IMR-90 (cell line): ENCODE results near the gene SH3D21. TPM values are rescaled to one million over a fixed set of nuclear protein-coding genes. Genes with fewer than 3 reads are reported as not detected.

Source experiments
- ATAC-seq: fragments of 200-7000 bp; cut with Tn5 transposase; 2 replicates; pipeline ENCODE4 v1.9.1; 2020; ENCODE audit warnings: low read depth, mild to moderate bottlenecking, moderate library complexity
- BruUV-seq: library from RNA; stranded (reverse); fragments of 400-500 nt; replicated peaks from 2 replicates; lab custom pipeline; 2021; lab: Mats Ljungman, UMichigan
- CTCF ChIA-PET: fragments of 300-600 bp; formaldehyde crosslinking; extraction: SDS; loops from one replicate; lab custom pipeline; 2021; ENCODE audit warnings: antibody characterized with exemption; lab: Yijun Ruan, JAX
- POLR2A ChIA-PET: fragments of 300-600 bp; sonication (Branson Sonifier 250); formaldehyde crosslinking; loops from one replicate; lab custom pipeline; 2022; ENCODE audit warnings: antibody characterized with exemption; ENCODE audit not compliant: unreplicated experiment; lab: Charles Lee
- DNase-seq: peaks from one replicate; pipeline ENCODE4 v3.0.0; 2013
- H2AFZ ChIP-seq: replicated peaks from 2 replicates; pipeline ENCODE3; 2013; ENCODE audit warnings: low read length, mild to moderate bottlenecking; ENCODE audit not compliant: poor library complexity
- H2AK5ac ChIP-seq: 2 replicates; pipeline ENCODE4 v1.6.1; 2013; ENCODE audit warnings: low read depth, low read length, inconsistent platforms
- H2AK9ac ChIP-seq: replicated peaks from 2 replicates; pipeline ENCODE3; 2013; ENCODE audit warnings: mild to moderate bottlenecking, low read depth, low read length, moderate library complexity; ENCODE audit not compliant: poor library complexity
- H2BK120ac ChIP-seq: 2 replicates; pipeline ENCODE4 v1.6.1; 2013; ENCODE audit warnings: low read depth, low read length, inconsistent platforms
- H2BK15ac ChIP-seq: 3 replicates; pipeline ENCODE4 v1.6.1; 2013; ENCODE audit warnings: low read depth, low read length, inconsistent platforms
- H2BK20ac ChIP-seq: 2 replicates; pipeline ENCODE4 v1.6.1; 2013; ENCODE audit warnings: low read depth, mild to moderate bottlenecking, inconsistent platforms, low read length, moderate library complexity
- H2BK5ac ChIP-seq: 2 replicates; pipeline ENCODE4 v1.6.1; 2013; ENCODE audit warnings: mild to moderate bottlenecking, low read depth, low read length, inconsistent platforms; ENCODE audit not compliant: poor library complexity, severe bottlenecking
- H3K14ac ChIP-seq: replicated peaks from 2 replicates; pipeline ENCODE4 v1.6.1; 2013; ENCODE audit warnings: low read depth, low read length, inconsistent platforms
- H3K18ac ChIP-seq: 2 replicates; pipeline ENCODE4 v1.6.1; 2013; ENCODE audit warnings: low read depth, low read length, control low read depth
- H3K23ac ChIP-seq: 2 replicates; pipeline ENCODE4 v1.6.1; 2013; ENCODE audit warnings: low read depth, low read length, inconsistent platforms
- H3K27ac ChIP-seq: 2 replicates; pipeline ENCODE4 v1.5.1; 2013; ENCODE audit warnings: mild to moderate bottlenecking, control low read depth, low read length; ENCODE audit not compliant: insufficient read depth
- H3K27me3 ChIP-seq: 2 replicates; pipeline ENCODE4 v1.6.1; 2013; ENCODE audit warnings: low read length; ENCODE audit not compliant: control insufficient read depth, insufficient read depth
- H3K36me3 ChIP-seq: 2 replicates; pipeline ENCODE4 v1.6.1; 2013; ENCODE audit warnings: low read length, mixed read lengths; ENCODE audit not compliant: control insufficient read depth, insufficient read depth
- H3K4ac ChIP-seq: 2 replicates; pipeline ENCODE4 v1.6.1; 2013; ENCODE audit warnings: low read depth, low read length, inconsistent platforms
- H3K4me1 ChIP-seq: 2 replicates; pipeline ENCODE4 v1.6.1; 2013; ENCODE audit warnings: low read length, mixed read lengths; ENCODE audit not compliant: control insufficient read depth, insufficient read depth
- H3K4me2 ChIP-seq: 2 replicates; pipeline ENCODE4 v1.6.1; 2013; ENCODE audit warnings: low read depth, mild to moderate bottlenecking, control low read depth, low read length, moderate library complexity
- H3K4me3 ChIP-seq: 2 replicates; pipeline ENCODE4 v1.5.1; 2013; ENCODE audit warnings: low read depth, mild to moderate bottlenecking, control low read depth, low read length, moderate library complexity; ENCODE audit not compliant: insufficient read depth
- H3K56ac ChIP-seq: 2 replicates; pipeline ENCODE4 v1.6.1; 2013; ENCODE audit warnings: low read length, inconsistent platforms; ENCODE audit not compliant: insufficient read depth; ENCODE audit errors: extremely low read depth
- H3K79me1 ChIP-seq, 2 experiments: 2 replicates each; pipeline ENCODE4 v1.6.1; 2013; ENCODE audit warnings: low read length in 2 of 2, inconsistent platforms in 1 of 2, low read depth in 1 of 2
- H3K9ac ChIP-seq: 2 replicates; pipeline ENCODE4 v1.6.1; 2013; ENCODE audit warnings: low read depth, low read length, control low read depth
- H3K9me1 ChIP-seq: 2 replicates; pipeline ENCODE4 v1.6.1; 2013; ENCODE audit warnings: low read length, inconsistent platforms; ENCODE audit not compliant: insufficient read depth
- H3K9me3 ChIP-seq: 2 replicates; pipeline ENCODE4 v1.6.1; 2013; ENCODE audit warnings: low read length; ENCODE audit not compliant: control insufficient read depth, insufficient read depth
- H4K20me1 ChIP-seq: 2 replicates; pipeline ENCODE4 v1.6.1; 2013; ENCODE audit warnings: low read length, inconsistent platforms; ENCODE audit not compliant: insufficient read depth
- H4K5ac ChIP-seq: 2 replicates; pipeline ENCODE4 v1.6.1; 2013; ENCODE audit warnings: mild to moderate bottlenecking, low read depth, low read length, control low read depth
- H4K8ac ChIP-seq, 2 experiments: 2 replicates each; pipeline ENCODE4 v1.6.1; 2013; ENCODE audit warnings: low read depth in 2 of 2, low read length in 2 of 2, control low read depth in 1 of 2, inconsistent platforms in 1 of 2
- H4K91ac ChIP-seq: 2 replicates; pipeline ENCODE4 v1.6.1; 2013; ENCODE audit warnings: low read depth, low read length, inconsistent platforms; ENCODE audit not compliant: insufficient read depth
- CHD1 ChIP-seq: IDR thresholded peaks from 2 replicates; pipeline ENCODE4 v1.6.1; 2012; ENCODE audit warnings: low read depth, low read length, improper control_type of control experiment
- FOS ChIP-seq: fragments of 150-350 bp; IDR thresholded peaks from 2 replicates; pipeline ENCODE4 v1.6.1; 2016; ENCODE audit warnings: low read depth, low read length
- MAFK ChIP-seq: IDR thresholded peaks from 2 replicates; pipeline ENCODE4 v1.6.1; 2012; ENCODE audit warnings: low read depth, low read length, improper control_type of control experiment
- MAZ ChIP-seq: IDR thresholded peaks from 2 replicates; pipeline ENCODE4 v1.6.1; 2012; ENCODE audit warnings: low read depth, mild to moderate bottlenecking, low read length, improper control_type of control experiment, moderate library complexity, borderline replicate concordance
- NFE2L2 ChIP-seq: fragments of 150-350 bp; IDR thresholded peaks from 2 replicates; pipeline ENCODE4 v1.6.1; 2016; ENCODE audit warnings: low read depth, mild to moderate bottlenecking, low read length
- RFX5 ChIP-seq: IDR thresholded peaks from 2 replicates; pipeline ENCODE4 v1.8.0; 2012; ENCODE audit warnings: low read depth, mild to moderate bottlenecking, low read length, moderate library complexity
- SMC3 ChIP-seq: fragments of 150-350 bp; IDR thresholded peaks from 2 replicates; pipeline ENCODE4 v1.6.1; 2016; ENCODE audit warnings: low read depth, mild to moderate bottlenecking, antibody characterized with exemption, low read length, moderate library complexity
- USF2 ChIP-seq: fragments of 150-350 bp; IDR thresholded peaks from 2 replicates; pipeline ENCODE4 v1.6.1; 2017; ENCODE audit warnings: mild to moderate bottlenecking, antibody characterized with exemption, low read length, low read depth
- WGBS, 2 experiments: methylation state at CpG; one replicate each; pipeline versions ENCODE4 v1.1.5 to v1.1.7; 2013; ENCODE audit warnings: missing lambda C conversion rate in 2 of 2; ENCODE audit not compliant: insufficient read length in 1 of 2; ENCODE audit errors: extremely low coverage in 2 of 2; 5-methylcytosine and 5-hydroxymethylcytosine counted together
- dilution Hi-C: fragments of 300-500 bp; cut with HindIII; formaldehyde crosslinking; loops from one replicate; pipeline ENCODE4 v1.14.3; 2018; ENCODE audit warnings: low sequenced_read_pairs; ENCODE audit not compliant: unreplicated experiment
- in situ Hi-C: fragments of 300-500 bp; cut with MboI; formaldehyde crosslinking; loops from 3 replicates; pipeline ENCODE4 v1.14.3; 2019; ENCODE audit warnings: low sequenced_read_pairs, inconsistent platforms, mixed read lengths
- intact Hi-C: fragments of 100-400 bp; cut with micrococcal nuclease; formaldehyde crosslinking; loops from 2 replicates; pipeline ENCODE4 v1.10.0; 2022
- polyA plus RNA-seq, 3 experiments: library from polyadenylated mRNA; depleted of rRNA; stranded (reverse); fragments of >200 nt; gene quantifications; 2 replicates each; pipeline ENCODE4 v1.2.3, GENCODE V29; 2012; ENCODE audit warnings: low replicate concordance in 1 of 3
- total RNA-seq: library from RNA; depleted of rRNA; stranded (reverse); fragments of >200 nt; gene quantifications from 2 replicates; pipeline ENCODE4 v1.2.3, GENCODE V29; 2012

SH3D21 gene
- total and polyA plus RNA-seq, 2 of the 4 experiments (the other 2 are of a cell fraction): 1.8 to 11.9 TPM

GRCh38 chr1:36274201-36274600 is 32.0 kb upstream of the SH3D21 start:
- Histone ChIP-seq H2BK20ac (no peak overlapping the region), H3K27ac (no peak overlapping the region), H3K4me1 (peaks cover 1% of the 10 kb centered on the region; the same call in 1 of the 2 replicates), H4K8ac (no peak overlapping the region), H3K9me1 (no peaks in the 10 kb centered on the region; the same call in 1 of the 2 replicates), H3K23ac (no peak overlapping the region), H3K18ac (no peak overlapping the region), H3K14ac (no peak overlapping the region), H4K5ac (no peak overlapping the region), H3K36me3 (peaks cover 16% of the 10 kb centered on the region), H3K4me3 (no peak overlapping the region), H2BK15ac (no peak overlapping the region), H3K9ac (no peak overlapping the region), H3K4me2 (no peak overlapping the region), H3K27me3 (no peaks in the 10 kb centered on the region), H2BK5ac (no peak overlapping the region), H2AK9ac (no peak overlapping the region), H3K9me3 (no peaks in the 10 kb centered on the region), H2AFZ (no peak overlapping the region), H3K56ac (no peak overlapping the region), H2BK120ac (no peak overlapping the region), H4K91ac (no peak overlapping the region), H3K79me1 (peaks cover 22 to 49% of the 10 kb centered on the region in 2 experiments; a peak in 3 of 4 replicates), H2AK5ac (no peak overlapping the region), H3K4ac (no peak overlapping the region), H4K20me1 (peaks cover 48% of the 10 kb centered on the region)
- intact Hi-C loops (no loop called here), dilution Hi-C loops (no loop called here), in situ Hi-C loops (no loop called here)
- ATAC-seq (no peak), DNase-seq (no peak)
- CTCF ChIA-PET: interaction anchor here (0.9 kb wide), 1 partner anchor 11 kb away, joined by 4 read pairs; no protein-coding TSS in a partner anchor
- TF ChIP-seq USF2: no peak
- TF ChIP-seq MAFK: no peak
- no peak for TF ChIP-seq SMC3
- no peak for TF ChIP-seq FOS
- no peak for TF ChIP-seq RFX5
- TF ChIP-seq MAZ: no peak
- no peak for TF ChIP-seq NFE2L2
- no peak for TF ChIP-seq CHD1
- no TSS peak for BruUV-seq
- POLR2A ChIA-PET: no interaction called here
- 100% methylated on average over 1 of the region's 1 CpG; no CpG with 5 or more reads in 1 of the 2 experiments for whole genome bisulfite sequencing, 2 experiments
